ENCODE data around the gene AGAP1.

Gene AGAP1

GRCh38 chr2:235544689-235544969 lies 50.8 kb downstream of the AGAP1 start:
- H3K4me1 ChIP-seq (ENCODE audit: control insufficient read depth, insufficient read depth, low read length) = no peaks in the 10 kb centered on the region
- H3K9ac ChIP-seq (ENCODE audit: low read length) = no peak overlapping the region
- no peak overlapping the region for H3K4me3 ChIP-seq (ENCODE audit: low read length)
- H3K36me3 ChIP-seq (ENCODE audit: control insufficient read depth, insufficient read depth, low read length, severe bottlenecking) = no peaks in the 10 kb centered on the region
- H3K27me3 ChIP-seq (replicated peaks; ENCODE audit: control insufficient read depth, insufficient read depth, low read length) = no peaks in the 10 kb centered on the region
- DNase-seq (ENCODE audit: low read depth) = no peak
- H3K9me3 ChIP-seq (ENCODE audit: control insufficient read depth, low read length) = no peaks in the 10 kb centered on the region

DNA sequence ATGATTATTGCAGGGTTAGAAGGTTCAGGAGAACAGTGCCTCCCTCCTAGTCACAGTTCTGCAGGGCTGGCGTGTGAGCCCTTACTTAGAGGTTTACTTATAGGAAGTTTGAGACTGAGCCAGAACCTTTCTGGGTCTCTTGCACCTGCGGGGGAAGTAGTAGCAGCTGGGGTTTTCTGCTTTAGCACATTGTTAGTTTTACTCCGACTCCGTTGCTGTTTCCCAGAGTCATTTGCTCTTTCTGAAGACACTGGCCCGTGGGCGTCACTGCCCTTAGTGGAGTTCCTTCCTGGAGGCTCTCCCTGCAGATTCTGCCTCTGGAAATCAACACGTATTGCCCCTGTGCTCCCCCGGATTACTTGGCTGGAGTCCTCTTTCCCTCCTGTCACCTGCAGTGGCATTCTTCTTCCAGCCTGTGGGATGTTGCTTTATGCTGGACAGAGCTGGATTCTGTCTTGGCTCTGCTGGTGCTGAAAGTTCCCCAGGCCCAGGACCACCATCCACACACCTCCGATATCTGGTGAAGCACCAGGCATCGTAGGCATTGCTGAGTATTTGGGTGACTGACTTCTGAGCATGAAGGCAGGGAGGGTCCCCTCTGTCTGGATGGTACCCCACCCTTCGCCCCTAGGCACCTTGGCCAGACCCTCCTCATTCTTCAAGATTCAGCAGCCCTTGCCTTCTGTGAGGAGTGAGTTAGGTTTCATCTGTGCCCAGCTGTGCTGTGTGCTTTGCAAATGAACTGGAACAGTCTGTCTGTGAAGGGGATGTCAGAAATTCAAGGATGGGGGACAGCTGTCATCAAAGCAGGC lies 51.7 kb downstream of the AGAP1 start:
- no peaks in the 10 kb centered on the region for H3K9me3 ChIP-seq (ENCODE audit: control insufficient read depth, low read length)
- no peak overlapping the region for H3K4me3 ChIP-seq (ENCODE audit: low read length)
- H3K4me1 ChIP-seq (ENCODE audit: control insufficient read depth, insufficient read depth, low read length) = no peaks in the 10 kb centered on the region
- no peak for DNase-seq (ENCODE audit: low read depth)
- H3K9ac ChIP-seq (ENCODE audit: low read length) = no peak overlapping the region
- H3K36me3 ChIP-seq (ENCODE audit: control insufficient read depth, insufficient read depth, low read length, severe bottlenecking) = no peaks in the 10 kb centered on the region
- H3K27me3 ChIP-seq (replicated peaks; ENCODE audit: control insufficient read depth, insufficient read depth, low read length) = no peaks in the 10 kb centered on the region

GRCh38 chr2:235546151-235546435 lies 52.2 kb downstream of the AGAP1 start:
- no peaks in the 10 kb centered on the region for H3K9me3 ChIP-seq (ENCODE audit: control insufficient read depth, low read length)
- no peak overlapping the region for H3K4me3 ChIP-seq (ENCODE audit: low read length)
- no peaks in the 10 kb centered on the region for H3K36me3 ChIP-seq (ENCODE audit: control insufficient read depth, insufficient read depth, low read length, severe bottlenecking)
- no peak for DNase-seq (ENCODE audit: low read depth)
- H3K27me3 ChIP-seq (replicated peaks; ENCODE audit: control insufficient read depth, insufficient read depth, low read length) = no peaks in the 10 kb centered on the region
- H3K9ac ChIP-seq (ENCODE audit: low read length) = no peak overlapping the region
- no peaks in the 10 kb centered on the region for H3K4me1 ChIP-seq (ENCODE audit: control insufficient read depth, insufficient read depth, low read length)

GRCh38 chr2:235546436-235546835 lies 52.6 kb downstream of the AGAP1 start:
- Histone ChIP-seq H3K9me3 (ENCODE audit: control insufficient read depth, low read length) (no peaks in the 10 kb centered on the region), H3K4me1 (ENCODE audit: control insufficient read depth, insufficient read depth, low read length) (no peaks in the 10 kb centered on the region), H3K36me3 (ENCODE audit: control insufficient read depth, insufficient read depth, low read length, severe bottlenecking) (no peaks in the 10 kb centered on the region), H3K4me3 (ENCODE audit: low read length) (no peak overlapping the region), H3K27me3 (replicated peaks; ENCODE audit: control insufficient read depth, insufficient read depth, low read length) (no peaks in the 10 kb centered on the region), H3K9ac (ENCODE audit: low read length) (no peak overlapping the region)
- no peak for DNase-seq (ENCODE audit: low read depth)

DNA sequence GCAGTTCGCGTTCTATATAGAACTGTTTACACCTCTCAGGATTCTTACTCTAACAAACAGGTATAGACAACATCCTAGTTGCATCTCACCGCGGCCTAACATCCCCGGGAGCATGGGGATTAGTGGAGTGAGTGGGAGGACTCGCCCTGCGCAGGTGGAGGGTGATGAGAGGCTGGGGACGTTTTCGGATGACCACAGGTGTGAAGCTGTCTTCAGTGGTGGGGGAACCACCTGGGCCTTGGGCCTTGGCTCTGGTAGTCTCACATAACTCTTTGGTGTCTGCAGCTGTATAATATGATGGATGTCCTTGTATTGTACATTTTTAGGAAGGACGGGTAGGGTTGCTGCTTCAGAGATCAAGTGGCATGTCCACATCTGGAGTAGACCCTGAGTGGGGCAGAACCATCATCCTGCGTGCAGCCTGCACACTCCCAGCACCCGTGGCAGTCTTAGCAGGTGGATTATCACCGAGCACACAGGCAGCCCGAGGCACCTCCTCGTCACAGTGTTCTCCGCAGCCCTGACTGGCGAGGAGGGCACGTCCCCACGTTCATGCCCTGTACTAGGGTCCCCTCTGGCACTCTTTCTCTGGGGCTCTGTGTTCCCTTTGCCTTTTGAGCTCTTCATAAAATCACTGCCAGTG lies 56.0 kb downstream of the AGAP1 start:
- Histone ChIP-seq H3K9me3 (ENCODE audit: control insufficient read depth, low read length) (no peaks in the 10 kb centered on the region), H3K36me3 (ENCODE audit: control insufficient read depth, insufficient read depth, low read length, severe bottlenecking) (no peaks in the 10 kb centered on the region), H3K4me3 (ENCODE audit: low read length) (no peak overlapping the region), H3K27me3 (replicated peaks; ENCODE audit: control insufficient read depth, insufficient read depth, low read length) (no peaks in the 10 kb centered on the region), H3K9ac (ENCODE audit: low read length) (no peak overlapping the region), H3K4me1 (ENCODE audit: control insufficient read depth, insufficient read depth, low read length) (no peaks in the 10 kb centered on the region)
- no peak for DNase-seq (ENCODE audit: low read depth)

- DNase-seq (ENCODE audit: low read depth) = no peak
- H3K9me3 ChIP-seq (ENCODE audit: control insufficient read depth, low read length) = no peaks in the 10 kb centered on the region
- H3K27me3 ChIP-seq (replicated peaks; ENCODE audit: control insufficient read depth, insufficient read depth, low read length) = no peaks in the 10 kb centered on the region
- no peak overlapping the region for H3K9ac ChIP-seq (ENCODE audit: low read length)
- no peaks in the 10 kb centered on the region for H3K4me1 ChIP-seq (ENCODE audit: control insufficient read depth, insufficient read depth, low read length)
- H3K36me3 ChIP-seq (ENCODE audit: control insufficient read depth, insufficient read depth, low read length, severe bottlenecking) = no peaks in the 10 kb centered on the region
- H3K4me3 ChIP-seq (ENCODE audit: low read length) = no peak overlapping the region
Measured at GRCh38 chr2:235550378-235550760, 56.5 kb downstream of the AGAP1 start.

DNA sequence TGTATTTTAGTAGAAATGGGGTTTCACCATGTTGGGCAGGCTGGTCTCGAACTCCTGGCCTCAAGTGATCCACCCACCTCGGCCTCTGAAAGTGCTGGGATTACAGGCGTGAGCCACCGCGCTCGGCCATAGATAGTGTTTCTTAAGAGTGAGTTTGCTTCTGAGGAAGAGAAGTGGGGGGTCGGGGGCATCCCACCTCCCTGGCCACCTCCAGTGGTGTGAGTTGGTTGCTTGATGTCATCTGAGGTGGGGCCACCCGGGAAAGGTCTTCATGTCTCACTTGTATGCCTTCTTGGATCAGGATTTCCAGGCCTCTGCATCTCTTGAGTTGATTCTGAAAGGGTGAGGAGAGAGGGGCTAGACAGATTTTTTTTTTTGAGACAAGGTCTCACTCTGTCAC lies 57.1 kb downstream of the AGAP1 start:
- DNase-seq (ENCODE audit: low read depth) = no peak
- no peaks in the 10 kb centered on the region for H3K9me3 ChIP-seq (ENCODE audit: control insufficient read depth, low read length)
- H3K36me3 ChIP-seq (ENCODE audit: control insufficient read depth, insufficient read depth, low read length, severe bottlenecking) = no peaks in the 10 kb centered on the region
- H3K4me1 ChIP-seq (ENCODE audit: control insufficient read depth, insufficient read depth, low read length) = no peaks in the 10 kb centered on the region
- no peaks in the 10 kb centered on the region for H3K27me3 ChIP-seq (replicated peaks; ENCODE audit: control insufficient read depth, insufficient read depth, low read length)
- H3K4me3 ChIP-seq (ENCODE audit: low read length) = no peak overlapping the region
- H3K9ac ChIP-seq (ENCODE audit: low read length) = no peak overlapping the region

DNA sequence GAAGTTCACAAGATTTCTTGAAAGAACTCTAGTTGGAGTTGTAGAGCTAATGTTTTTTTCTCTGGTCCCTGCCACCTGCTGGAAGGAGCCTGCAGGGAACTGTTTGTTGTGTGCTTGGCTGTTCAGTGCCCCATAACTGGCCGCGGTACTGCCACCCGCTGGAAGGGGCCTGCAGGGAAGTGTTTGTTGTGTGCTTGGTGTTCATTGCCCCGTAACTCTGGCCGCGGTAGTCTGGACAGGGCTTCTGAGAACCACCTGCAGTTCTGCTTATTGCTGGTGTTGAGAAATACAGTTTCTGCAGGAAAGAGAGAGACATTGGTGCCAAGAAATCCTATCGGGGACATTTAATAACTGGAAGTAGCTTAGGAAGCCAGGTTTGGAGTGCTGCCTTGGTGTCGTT lies 58.1 kb downstream of the AGAP1 start:
- no peak for DNase-seq (ENCODE audit: low read depth)

DNA sequence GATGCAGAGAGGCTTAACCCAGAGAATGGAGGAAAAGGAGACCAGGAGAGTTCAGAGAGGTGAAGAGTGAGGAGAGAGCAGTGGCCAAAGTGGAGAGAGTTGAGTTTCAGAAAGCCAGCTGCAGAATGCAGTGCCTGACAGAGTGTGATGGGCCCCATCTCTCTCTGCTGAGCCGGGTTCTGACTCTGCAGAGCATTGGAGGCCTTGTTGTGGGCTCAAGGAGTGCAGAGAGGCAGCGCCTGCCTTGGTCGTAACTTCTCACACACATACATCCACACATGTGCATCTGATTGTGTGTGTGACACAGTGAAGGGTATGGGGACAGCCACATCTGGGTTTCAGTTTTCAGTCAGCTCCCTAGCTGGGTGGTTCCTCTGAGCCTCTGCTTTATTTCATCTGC lies 58.8 kb downstream of the AGAP1 start:
- no peaks in the 10 kb centered on the region for H3K9me3 ChIP-seq (ENCODE audit: control insufficient read depth, low read length)
- no peaks in the 10 kb centered on the region for H3K36me3 ChIP-seq (ENCODE audit: control insufficient read depth, insufficient read depth, low read length, severe bottlenecking)
- no peaks in the 10 kb centered on the region for H3K27me3 ChIP-seq (replicated peaks; ENCODE audit: control insufficient read depth, insufficient read depth, low read length)
- H3K4me3 ChIP-seq (ENCODE audit: low read length) = no peak overlapping the region
- no peaks in the 10 kb centered on the region for H3K4me1 ChIP-seq (ENCODE audit: control insufficient read depth, insufficient read depth, low read length)
- H3K9ac ChIP-seq (ENCODE audit: low read length) = no peak overlapping the region
- no peak for DNase-seq (ENCODE audit: low read depth)

More for the DNA sequence above, 58.1 kb downstream of the AGAP1 start:
- H3K27me3 ChIP-seq (replicated peaks; ENCODE audit: control insufficient read depth, insufficient read depth, low read length) = no peaks in the 10 kb centered on the region
- H3K9ac ChIP-seq (ENCODE audit: low read length) = no peak overlapping the region
- no peak overlapping the region for H3K4me3 ChIP-seq (ENCODE audit: low read length)
- H3K9me3 ChIP-seq (ENCODE audit: control insufficient read depth, low read length) = no peaks in the 10 kb centered on the region
- H3K4me1 ChIP-seq (ENCODE audit: control insufficient read depth, insufficient read depth, low read length) = no peaks in the 10 kb centered on the region
- H3K36me3 ChIP-seq (ENCODE audit: control insufficient read depth, insufficient read depth, low read length, severe bottlenecking) = no peaks in the 10 kb centered on the region

GRCh38 chr2:235553291-235553690 lies 59.4 kb downstream of the AGAP1 start:
- Histone ChIP-seq H3K9me3 (ENCODE audit: control insufficient read depth, low read length) (no peaks in the 10 kb centered on the region), H3K27me3 (replicated peaks; ENCODE audit: control insufficient read depth, insufficient read depth, low read length) (no peaks in the 10 kb centered on the region), H3K4me3 (ENCODE audit: low read length) (no peak overlapping the region), H3K9ac (ENCODE audit: low read length) (no peak overlapping the region), H3K4me1 (ENCODE audit: control insufficient read depth, insufficient read depth, low read length) (no peaks in the 10 kb centered on the region), H3K36me3 (ENCODE audit: control insufficient read depth, insufficient read depth, low read length, severe bottlenecking) (no peaks in the 10 kb centered on the region)
- DNase-seq (ENCODE audit: low read depth) = no peak

DNA sequence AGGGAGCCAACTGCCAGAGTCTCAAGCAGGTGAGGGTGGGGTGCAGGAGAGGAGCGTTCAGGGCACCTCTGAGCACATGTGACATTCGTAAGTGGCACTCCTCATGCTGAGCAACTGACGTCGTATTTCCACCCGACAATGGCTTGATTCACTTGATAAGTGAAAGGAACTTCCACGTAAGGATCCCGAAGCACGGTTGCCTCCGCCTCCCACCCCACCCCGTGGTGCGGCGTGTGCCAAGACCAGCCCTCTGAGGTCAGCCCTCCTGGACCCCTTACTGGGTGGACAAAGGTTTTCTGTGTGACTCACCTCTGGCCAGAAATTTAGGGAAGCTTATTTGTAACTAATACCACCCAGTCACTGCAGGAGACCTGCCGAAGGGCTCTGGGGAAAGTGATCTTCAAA lies 59.9 kb downstream of the AGAP1 start:
- DNase-seq (ENCODE audit: low read depth) = no peak
- Histone ChIP-seq H3K4me1 (ENCODE audit: control insufficient read depth, insufficient read depth, low read length) (no peaks in the 10 kb centered on the region), H3K27me3 (replicated peaks; ENCODE audit: control insufficient read depth, insufficient read depth, low read length) (no peaks in the 10 kb centered on the region)

GRCh38 chr2:235554385-235554784 lies 60.5 kb downstream of the AGAP1 start:
- no peaks in the 10 kb centered on the region for H3K9me3 ChIP-seq (ENCODE audit: control insufficient read depth, low read length)
- no peaks in the 10 kb centered on the region for H3K4me1 ChIP-seq (ENCODE audit: control insufficient read depth, insufficient read depth, low read length)
- no peaks in the 10 kb centered on the region for H3K36me3 ChIP-seq (ENCODE audit: control insufficient read depth, insufficient read depth, low read length, severe bottlenecking)
- no peak for DNase-seq (ENCODE audit: low read depth)
- no peak overlapping the region for H3K9ac ChIP-seq (ENCODE audit: low read length)
- no peak overlapping the region for H3K4me3 ChIP-seq (ENCODE audit: low read length)
- no peaks in the 10 kb centered on the region for H3K27me3 ChIP-seq (replicated peaks; ENCODE audit: control insufficient read depth, insufficient read depth, low read length)

More for the DNA sequence above, 59.9 kb downstream of the AGAP1 start:
- H3K9ac ChIP-seq (ENCODE audit: low read length) = no peak overlapping the region
- H3K4me3 ChIP-seq (ENCODE audit: low read length) = no peak overlapping the region
- H3K36me3 ChIP-seq (ENCODE audit: control insufficient read depth, insufficient read depth, low read length, severe bottlenecking) = no peaks in the 10 kb centered on the region
- H3K9me3 ChIP-seq (ENCODE audit: control insufficient read depth, low read length) = no peaks in the 10 kb centered on the region
